ENCODE results near the gene SLC28A1.
A peak's percentile ranks its signal among the peaks of the same experiment; 100 is the strongest.
"Not testable (repeated sequence)": the region's sequence is repeated elsewhere in the genome, so short reads cannot be mapped to it uniquely, and the experiment has no call there.

SLC28A1 gene

GRCh38 chr15:84910928-84911623 lies 26.6 kb downstream of the SLC28A1 start:
- DNase-seq: no peak

- DNase-seq: peak; percentile 98
These were observed 27.6 kb downstream of the SLC28A1 start for GRCh38 chr15:84911879-84912660.

- DNase-seq: no peak
These were observed 28.9 kb downstream of the SLC28A1 start for GRCh38 chr15:84913360-84913723.

DNA sequence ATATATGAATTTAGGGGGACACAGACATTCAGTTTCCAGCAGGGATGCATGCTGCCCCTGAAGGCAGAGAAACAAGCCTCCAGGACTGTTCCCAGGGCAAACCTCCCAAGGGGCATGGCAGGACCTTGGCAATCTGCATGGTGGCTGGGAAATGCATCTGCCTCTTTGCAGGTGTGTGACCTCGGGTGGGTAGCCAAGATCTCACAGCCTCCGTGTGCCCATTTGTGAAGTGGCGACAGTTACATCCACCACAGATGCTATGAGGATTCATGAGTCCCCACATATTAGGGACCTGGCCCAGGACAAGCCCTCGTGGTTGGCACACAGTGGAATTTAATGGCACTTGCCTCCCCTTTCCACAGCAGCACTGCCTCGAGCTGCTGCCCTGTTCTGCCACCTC lies 29.9 kb downstream of the SLC28A1 start:
- DNase-seq: no peak

DNA sequence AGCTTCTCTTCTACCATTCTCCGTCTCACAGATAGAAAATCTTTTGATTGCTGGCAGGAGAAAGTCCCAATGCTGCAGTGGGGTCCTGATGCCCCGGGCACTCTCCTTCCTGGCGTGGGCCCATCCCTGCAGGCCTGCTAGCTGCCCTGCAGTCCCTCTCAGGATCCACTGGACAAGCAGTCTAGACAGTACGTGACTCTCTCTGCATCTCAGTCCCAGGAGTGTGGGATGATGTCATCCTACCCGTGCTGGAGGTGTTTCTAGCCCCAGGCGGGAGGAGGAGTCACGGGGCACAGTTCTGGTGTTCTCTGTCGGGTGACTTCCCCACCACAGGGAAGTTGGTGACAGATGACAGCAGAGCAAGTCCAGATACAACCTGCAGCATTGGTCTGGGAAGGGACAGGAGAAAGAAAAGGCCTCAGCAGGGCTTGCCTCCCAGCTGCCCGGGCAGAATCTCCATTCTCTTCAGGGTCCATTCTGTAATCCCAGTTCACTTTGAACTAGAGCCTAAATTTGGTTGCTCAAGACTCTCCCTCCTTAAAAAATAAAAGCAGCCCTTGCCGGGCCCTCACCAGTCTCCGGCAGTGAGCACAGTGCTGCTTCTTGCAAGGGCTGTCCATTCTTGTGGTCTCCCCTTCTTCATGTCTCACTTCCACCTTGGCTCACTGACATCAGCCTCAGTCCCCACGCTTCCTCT lies 30.6 kb downstream of the SLC28A1 start:
- peak; percentile 92 for DNase-seq

DNA sequence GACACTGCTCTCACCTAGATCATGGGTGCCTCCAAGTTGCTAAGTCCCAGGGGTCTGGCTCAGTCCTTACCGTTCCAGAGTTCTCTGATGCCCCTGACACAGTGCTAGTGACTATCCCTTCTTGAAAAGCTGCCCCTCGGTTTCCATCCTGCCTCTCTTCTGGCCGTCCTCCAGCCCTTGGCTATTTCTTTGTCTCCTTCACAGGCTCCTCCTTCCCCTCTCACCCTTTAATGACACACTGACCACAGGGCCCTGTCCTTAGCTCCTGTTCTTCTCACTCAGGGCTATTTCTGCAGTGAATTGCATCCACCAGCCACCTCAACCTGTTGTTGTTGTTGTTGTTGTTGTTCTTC lies 31.1 kb downstream of the SLC28A1 start:
- no peak for DNase-seq

DNA sequence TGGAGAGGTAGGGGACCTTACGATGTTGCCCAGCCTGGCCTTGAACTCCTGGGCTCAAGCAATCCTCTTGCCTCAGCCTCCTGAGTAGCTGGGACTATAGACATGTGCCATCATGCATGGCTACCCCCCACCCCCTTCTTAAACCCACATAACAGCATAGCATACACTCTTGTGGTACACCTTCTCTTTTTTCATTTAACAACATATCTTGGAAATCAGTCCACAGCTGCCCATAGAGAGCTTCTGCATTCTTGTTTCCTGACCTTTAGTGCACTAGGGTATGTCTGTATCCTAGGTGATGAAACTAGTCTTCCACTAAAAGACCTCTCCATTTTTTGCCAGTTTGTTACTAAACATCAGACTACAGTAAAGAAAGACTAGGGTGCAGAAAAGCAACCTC lies 33.0 kb downstream of the SLC28A1 start:
- no peak for DNase-seq

GRCh38 chr15:84919106-84919667 lies 34.7 kb downstream of the SLC28A1 start:
- no peak for DNase-seq

DNA sequence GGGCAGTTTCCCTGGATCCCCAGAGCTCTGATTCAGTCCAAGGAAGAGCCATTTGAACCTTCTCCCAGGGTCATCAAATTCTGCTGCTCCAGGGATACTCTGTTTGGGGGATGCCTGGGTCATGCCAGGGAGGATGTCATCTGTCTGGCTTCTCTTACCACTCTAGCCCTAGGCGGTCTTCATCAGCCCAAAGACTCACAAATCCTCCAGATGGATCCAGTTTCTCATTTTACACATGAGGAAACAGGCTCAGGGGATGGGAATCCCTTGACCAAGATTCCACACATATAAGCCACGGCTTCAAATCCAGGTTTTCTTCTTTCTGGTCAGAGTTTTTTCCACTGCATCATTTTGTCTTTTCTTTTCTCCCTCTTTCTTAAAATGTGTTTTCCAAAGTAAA lies 36.7 kb downstream of the SLC28A1 start:
- DNase-seq: no peak

DNA sequence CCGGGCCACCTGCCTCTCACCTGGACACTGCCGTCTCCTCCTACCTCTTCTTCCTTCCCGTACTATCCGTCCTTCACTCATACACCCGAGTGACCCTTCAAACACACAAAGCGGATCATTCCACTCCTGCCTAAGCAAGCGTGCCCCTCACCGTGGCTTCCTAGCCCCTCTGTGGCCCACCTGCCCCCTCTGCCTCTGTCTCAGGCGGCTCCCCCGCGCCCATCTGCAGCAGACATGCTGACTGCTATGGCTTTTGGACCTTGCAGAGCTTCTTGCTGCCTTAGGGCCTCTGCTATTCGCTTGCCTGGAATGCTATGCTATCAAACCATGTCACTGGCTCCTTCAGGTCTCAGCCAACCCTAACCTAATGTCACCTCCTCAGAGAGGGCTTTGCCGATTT lies 38.1 kb downstream of the SLC28A1 start:
- no peak for DNase-seq

- no peak for DNase-seq
These were observed 39.7 kb downstream of the SLC28A1 start for GRCh38 chr15:84924077-84924731.

GRCh38 chr15:84924821-84925569 lies 40.5 kb downstream of the SLC28A1 start:
- not testable (repeated sequence) for DNase-seq

DNA sequence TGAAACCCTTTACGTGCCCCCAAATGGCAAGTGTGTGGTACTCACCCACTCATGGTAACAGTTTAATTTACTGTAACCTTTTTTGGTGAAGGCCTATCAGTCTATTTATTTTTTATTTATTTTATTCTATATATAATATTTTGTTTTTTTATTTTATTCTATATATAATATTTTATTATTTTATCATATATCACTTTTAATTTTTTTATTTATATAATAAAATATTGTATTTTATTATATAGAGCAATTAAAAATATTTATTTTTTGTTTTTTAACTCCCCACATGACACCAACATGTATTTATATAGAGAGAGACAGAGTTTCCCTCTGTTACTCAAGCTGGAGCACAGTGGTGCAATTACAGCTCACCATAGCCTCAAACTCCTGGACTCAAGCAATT lies 41.4 kb downstream of the SLC28A1 start:
- no peak for DNase-seq

- no peak for DNase-seq
These were observed 42.2 kb downstream of the SLC28A1 start for GRCh38 chr15:84926491-84927230.

DNA sequence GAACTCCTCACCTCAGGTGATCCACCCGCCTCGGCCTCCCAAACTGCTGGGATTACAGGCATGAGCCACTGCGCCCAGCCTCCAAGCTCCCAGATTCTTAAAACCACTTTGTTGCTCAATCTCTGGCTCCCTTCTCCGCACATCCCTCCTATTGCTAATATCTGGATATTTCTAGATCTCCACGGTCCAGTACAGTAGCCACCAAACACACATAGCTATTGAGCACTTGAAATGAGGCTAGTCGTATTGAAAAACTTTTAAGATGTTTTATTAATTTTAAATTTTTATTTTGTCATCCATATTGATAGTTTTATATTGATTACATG lies 44.3 kb downstream of the SLC28A1 start:
- DNase-seq: no peak

GRCh38 chr15:84929795-84930603 lies 45.5 kb downstream of the SLC28A1 start:
- peak; percentile 53 for DNase-seq

GRCh38 chr15:84934942-84935729 lies 50.7 kb downstream of the SLC28A1 start:
- DNase-seq: no peak

GRCh38 chr15:84937144-84937543 lies 52.7 kb downstream of the SLC28A1 start:
- no peak for DNase-seq

DNA sequence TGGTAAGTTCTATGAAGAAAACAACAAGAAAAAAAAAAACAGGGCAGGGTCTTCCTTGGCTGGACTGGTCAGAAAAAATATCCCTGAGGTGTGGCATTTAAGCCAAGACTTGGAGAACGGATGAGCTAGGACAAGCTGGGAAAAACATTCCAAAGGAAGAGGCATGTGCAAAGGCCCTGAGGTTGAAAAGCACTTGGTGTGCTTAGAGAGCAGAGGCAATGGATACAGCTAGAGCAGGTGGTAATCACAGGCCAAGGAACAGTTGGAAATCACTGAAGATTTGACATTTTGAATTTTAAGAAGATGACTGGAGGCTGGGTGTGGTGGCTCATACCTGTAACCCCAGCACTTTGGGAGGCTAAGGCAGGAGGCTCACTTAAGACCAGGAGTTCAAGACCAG lies 54.3 kb downstream of the SLC28A1 start:
- no peak for DNase-seq

DNA sequence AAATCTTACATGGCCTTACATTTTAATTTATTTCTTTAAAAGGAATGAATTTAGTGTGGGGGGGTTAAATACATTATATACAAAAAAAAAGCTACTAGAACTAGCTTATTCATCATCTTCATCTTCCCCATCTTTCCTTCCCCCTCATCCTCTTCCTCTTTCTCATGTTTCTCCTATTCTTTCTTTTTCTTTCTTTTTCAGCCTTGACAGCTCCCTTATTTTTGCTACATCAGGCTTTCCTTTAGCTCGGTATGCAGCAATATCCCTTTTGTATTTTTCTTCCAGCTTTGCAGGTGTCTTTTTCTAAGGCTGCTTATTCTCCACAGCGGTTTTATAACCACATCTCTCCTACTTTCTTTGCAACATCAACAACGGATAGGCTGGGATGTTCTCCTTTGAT lies 55.9 kb downstream of the SLC28A1 start:
- DNase-seq: no peak
